Gastroesophageal sphincter (tissue), 3 donors: Measurements from ENCODE around the gene SOX5.

Source experiments
- POLR2A ChIP-seq, 2 donors: fragments of 450-650 bp; IDR thresholded peaks; one replicate each; pipeline ENCODE4 v1.6.1; 2017; ENCODE audit warnings: antibody characterized with exemption in 2 of 2, mild to moderate bottlenecking in 2 of 2, moderate library complexity in 1 of 2
- POLR2AphosphoS5 ChIP-seq: sonication (generic); formaldehyde crosslinking; IDR thresholded peaks from one replicate; pipeline ENCODE4 v1.6.1; 2017; ENCODE audit warnings: antibody characterized with exemption
- TF ChIP-seq, protein P1 (sequence below), 4 experiments: fragments of 200-600 bp in 2 of 4; fragments of 450-650 bp in 2 of 4; sonication (generic) in 1 of 4; IDR thresholded peaks; one replicate each; pipeline ENCODE4 v1.5.1; 2017 to 2019; ENCODE audit warnings: antibody characterized with exemption in 4 of 4, mild to moderate bottlenecking in 2 of 4, moderate library complexity in 2 of 4

DNA sequence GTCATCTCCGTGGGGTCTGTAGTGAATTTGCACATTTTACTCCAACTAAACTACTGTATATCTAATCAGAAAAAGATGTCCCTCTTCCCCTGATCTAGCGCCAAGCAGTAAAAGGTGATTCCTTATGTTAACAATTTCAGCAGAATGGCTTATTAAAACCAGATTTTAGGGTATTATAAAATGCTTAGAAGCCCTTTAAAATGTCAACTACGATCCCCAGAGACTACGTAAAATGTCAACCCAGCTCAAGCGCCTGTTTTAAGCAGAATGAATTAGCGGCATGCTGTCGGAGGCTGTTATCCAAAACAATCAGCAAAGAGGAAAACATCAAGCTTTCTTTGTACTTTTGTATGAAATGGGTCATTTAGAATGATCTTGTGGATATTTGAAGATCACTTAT is 408.9 kb downstream of the SOX5 start:
- TF ChIP-seq, protein P1, sequence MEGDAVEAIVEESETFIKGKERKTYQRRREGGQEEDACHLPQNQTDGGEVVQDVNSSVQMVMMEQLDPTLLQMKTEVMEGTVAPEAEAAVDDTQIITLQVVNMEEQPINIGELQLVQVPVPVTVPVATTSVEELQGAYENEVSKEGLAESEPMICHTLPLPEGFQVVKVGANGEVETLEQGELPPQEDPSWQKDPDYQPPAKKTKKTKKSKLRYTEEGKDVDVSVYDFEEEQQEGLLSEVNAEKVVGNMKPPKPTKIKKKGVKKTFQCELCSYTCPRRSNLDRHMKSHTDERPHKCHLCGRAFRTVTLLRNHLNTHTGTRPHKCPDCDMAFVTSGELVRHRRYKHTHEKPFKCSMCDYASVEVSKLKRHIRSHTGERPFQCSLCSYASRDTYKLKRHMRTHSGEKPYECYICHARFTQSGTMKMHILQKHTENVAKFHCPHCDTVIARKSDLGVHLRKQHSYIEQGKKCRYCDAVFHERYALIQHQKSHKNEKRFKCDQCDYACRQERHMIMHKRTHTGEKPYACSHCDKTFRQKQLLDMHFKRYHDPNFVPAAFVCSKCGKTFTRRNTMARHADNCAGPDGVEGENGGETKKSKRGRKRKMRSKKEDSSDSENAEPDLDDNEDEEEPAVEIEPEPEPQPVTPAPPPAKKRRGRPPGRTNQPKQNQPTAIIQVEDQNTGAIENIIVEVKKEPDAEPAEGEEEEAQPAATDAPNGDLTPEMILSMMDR (IDR thresholded peaks at IDR 0.05) = no peak
- TF ChIP-seq POLR2A (IDR thresholded peaks at IDR 0.05) (no peak), POLR2AphosphoS5 (no peak)
